H1 (cell line): ENCODE measurements around the gene CTDNEP1. TPM values are rescaled to one million over a fixed set of nuclear protein-coding genes. Genes with fewer than 3 reads are reported as not detected.
A peak's percentile ranks its signal among the peaks of the same experiment; 100 is the strongest.

Experiments
- ASH2L ChIP-seq: fragments of 200-600, 300-600 bp; sonication (generic); IDR thresholded peaks from one replicate; pipeline ENCODE4 v1.7.1; 2017; ENCODE audit warnings: low read length
- CBX8 ChIP-seq: fragments of 300-800, 300-1000 bp; sonication (generic); IDR thresholded peaks from 2 replicates; pipeline ENCODE4 v1.7.1; 2016; ENCODE audit warnings: low read depth, low read length, borderline replicate concordance
- CREB1 ChIP-seq: IDR thresholded peaks from 2 replicates; pipeline ENCODE4 v1.6.1; 2012; ENCODE audit warnings: inconsistent platforms
- GABPA ChIP-seq: IDR thresholded peaks from 2 replicates; pipeline ENCODE4 v1.6.1; 2011; ENCODE audit warnings: mild to moderate bottlenecking, low read length, moderate library complexity, borderline replicate concordance; ENCODE audit not compliant: insufficient read depth
- NRF1 ChIP-seq: IDR thresholded peaks from 2 replicates; pipeline ENCODE4 v1.6.1; 2011; ENCODE audit warnings: mild to moderate bottlenecking, low read depth, low read length, improper control_type of control experiment
- PHF8 ChIP-seq: fragments of 200-600 bp; sonication (generic); conservative IDR thresholded peaks from 2 replicates; pipeline ENCODE4 v1.7.1; 2012; ENCODE audit warnings: low read depth, mild to moderate bottlenecking, inconsistent platforms, low read length, moderate library complexity
- TAF1 ChIP-seq: IDR thresholded peaks from 2 replicates; pipeline ENCODE4 v1.6.1; 2011; ENCODE audit warnings: mild to moderate bottlenecking, low read depth, low read length
- TAF7 ChIP-seq: optimal IDR thresholded peaks from 2 replicates; pipeline ENCODE3; 2011; ENCODE audit warnings: low read depth, mild to moderate bottlenecking, inconsistent platforms, low read length, moderate library complexity, borderline replicate concordance
- TBP ChIP-seq: IDR thresholded peaks from 2 replicates; pipeline ENCODE4 v1.6.1; 2011; ENCODE audit warnings: low read depth, low read length, improper control_type of control experiment
- TCF12 ChIP-seq: IDR thresholded peaks from 2 replicates; pipeline ENCODE4 v1.6.1; 2011; ENCODE audit warnings: low read depth, mild to moderate bottlenecking, low read length
- YY1 ChIP-seq: IDR thresholded peaks from 2 replicates; pipeline ENCODE4 v1.6.1; 2011; ENCODE audit warnings: low read depth, mild to moderate bottlenecking, low read length
- polyA plus RNA-seq, 7 experiments: library from polyadenylated mRNA; depleted of rRNA in 3 of 7; stranded (reverse) in 5 of 7; unstranded in 2 of 7; fragments of >200 nt in 5 of 7; fragments of 200-250 nt in 2 of 7; gene quantifications; 1 replicate in 5 of 7; 2 replicates in 1 of 7; 4 replicates in 1 of 7; pipeline versions ENCODE4 v1.2.1 to v1.2.3, GENCODE V29; 2011 to 2013; ENCODE audit warnings: missing spikeins in 2 of 7, mixed read lengths in 2 of 7
- total RNA-seq: library from RNA; stranded (reverse); fragmentation: NEBNext Ultra II Directional; extraction: Animal tissue kit (Norgen Biotek cat#: 25700); gene quantifications from 2 replicates; pipeline ENCODE4 v1.2.1, GENCODE V29; 2021
- TF ChIP-seq, protein P1 (sequence below): IDR thresholded peaks from 2 replicates; pipeline ENCODE4 v1.6.1; 2012; ENCODE audit warnings: inconsistent platforms

The CTDNEP1 gene
- total and polyA plus RNA-seq, 2 of the 8 experiments (the other 6 are each of a cell fraction or from before 2014, with no cell fraction given): 114 to 123 TPM

DNA sequence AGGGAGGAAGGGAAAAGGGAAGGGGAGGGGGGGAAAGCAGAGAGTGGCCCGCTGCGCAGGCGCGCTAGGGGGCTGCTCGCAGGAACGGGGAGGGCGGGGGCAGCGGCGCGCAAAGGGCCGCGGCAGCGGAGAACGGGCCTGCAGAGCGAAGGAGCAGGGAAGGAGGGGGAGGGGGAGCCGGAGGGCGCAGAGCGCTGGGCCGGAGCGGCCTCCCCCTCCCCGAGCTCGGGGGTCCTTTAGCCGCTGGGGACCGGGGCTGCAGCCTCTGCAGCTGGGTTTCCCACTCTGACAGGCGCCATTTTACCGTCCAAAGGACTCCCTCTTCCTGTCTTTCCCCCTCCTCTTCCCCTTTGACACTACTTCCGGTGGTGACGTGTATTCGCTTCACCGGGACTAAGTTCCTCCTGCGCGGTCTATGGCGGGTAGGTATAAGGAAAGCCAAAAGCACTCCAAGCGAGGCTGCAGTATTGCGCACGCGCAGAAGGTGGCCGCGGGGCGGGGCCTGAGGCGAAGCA lies at the start of gene CTDNEP1 (continued):
- peak; percentile 85 for TF ChIP-seq GABPA
- TF ChIP-seq, protein P1, sequence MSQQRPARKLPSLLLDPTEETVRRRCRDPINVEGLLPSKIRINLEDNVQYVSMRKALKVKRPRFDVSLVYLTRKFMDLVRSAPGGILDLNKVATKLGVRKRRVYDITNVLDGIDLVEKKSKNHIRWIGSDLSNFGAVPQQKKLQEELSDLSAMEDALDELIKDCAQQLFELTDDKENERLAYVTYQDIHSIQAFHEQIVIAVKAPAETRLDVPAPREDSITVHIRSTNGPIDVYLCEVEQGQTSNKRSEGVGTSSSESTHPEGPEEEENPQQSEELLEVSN: no peak
- TF ChIP-seq TBP: peak; percentile 62
- peak; percentile 45 for TF ChIP-seq TAF7
- peak; percentile 81; the same call in 1 of the 2 replicates for TF ChIP-seq CREB1
- peak; percentile 62 for TF ChIP-seq ASH2L
- peak; percentile 96 for TF ChIP-seq YY1
- TF ChIP-seq CBX8: no peak
- peak; percentile 85 for TF ChIP-seq TAF1
- peak; percentile 82 for TF ChIP-seq PHF8
- no peak for TF ChIP-seq TCF12
- TF ChIP-seq NRF1: peak; percentile 40
